Measurements from ENCODE around the gene CPT1A. TPM values are rescaled to one million over a fixed set of nuclear protein-coding genes. Genes with fewer than 3 reads are reported as not detected.

The CPT1A gene
- total RNA-seq, 1 donor from 2014 or later: 29.2 TPM

DNA sequence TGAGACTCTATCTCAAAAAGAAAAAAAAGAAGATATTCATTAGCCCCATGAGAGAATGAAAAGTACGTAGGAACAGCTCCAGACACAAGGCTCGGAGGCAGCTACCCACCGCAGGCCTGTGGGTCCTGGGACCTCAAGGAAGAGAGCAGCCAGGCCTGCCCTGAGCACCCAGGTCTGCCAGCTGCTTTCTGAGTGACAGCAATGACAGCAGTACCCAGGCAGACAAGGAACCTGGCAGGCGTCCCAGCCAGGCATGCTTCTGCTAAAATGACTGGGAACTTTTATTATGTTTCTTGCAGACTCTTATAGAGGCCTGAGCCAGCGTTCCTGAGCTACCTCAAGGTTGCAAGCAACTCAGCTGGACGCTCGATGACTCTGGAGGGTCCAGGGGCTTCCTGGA lies 31.6 kb downstream of the CPT1A start:
- DNase-seq (ENCODE audit: low read depth) (no peak), FAIRE-seq (no peak)
- Histone ChIP-seq H3K4me3 (ENCODE audit: low read depth, low read length) (no peak overlapping the region), H3K36me3 (ENCODE audit: control insufficient read depth, insufficient read depth, low read length) (peaks cover 4% of the 10 kb centered on the region), H3K27me3 (ENCODE audit: control insufficient read depth, insufficient read depth, low read length) (no peaks in the 10 kb centered on the region)
- TF ChIP-seq, protein P1, sequence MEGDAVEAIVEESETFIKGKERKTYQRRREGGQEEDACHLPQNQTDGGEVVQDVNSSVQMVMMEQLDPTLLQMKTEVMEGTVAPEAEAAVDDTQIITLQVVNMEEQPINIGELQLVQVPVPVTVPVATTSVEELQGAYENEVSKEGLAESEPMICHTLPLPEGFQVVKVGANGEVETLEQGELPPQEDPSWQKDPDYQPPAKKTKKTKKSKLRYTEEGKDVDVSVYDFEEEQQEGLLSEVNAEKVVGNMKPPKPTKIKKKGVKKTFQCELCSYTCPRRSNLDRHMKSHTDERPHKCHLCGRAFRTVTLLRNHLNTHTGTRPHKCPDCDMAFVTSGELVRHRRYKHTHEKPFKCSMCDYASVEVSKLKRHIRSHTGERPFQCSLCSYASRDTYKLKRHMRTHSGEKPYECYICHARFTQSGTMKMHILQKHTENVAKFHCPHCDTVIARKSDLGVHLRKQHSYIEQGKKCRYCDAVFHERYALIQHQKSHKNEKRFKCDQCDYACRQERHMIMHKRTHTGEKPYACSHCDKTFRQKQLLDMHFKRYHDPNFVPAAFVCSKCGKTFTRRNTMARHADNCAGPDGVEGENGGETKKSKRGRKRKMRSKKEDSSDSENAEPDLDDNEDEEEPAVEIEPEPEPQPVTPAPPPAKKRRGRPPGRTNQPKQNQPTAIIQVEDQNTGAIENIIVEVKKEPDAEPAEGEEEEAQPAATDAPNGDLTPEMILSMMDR (IDR thresholded peaks at IDR 0.05; ENCODE audit: insufficient read depth, low read length, severe bottlenecking): no peak

DNA sequence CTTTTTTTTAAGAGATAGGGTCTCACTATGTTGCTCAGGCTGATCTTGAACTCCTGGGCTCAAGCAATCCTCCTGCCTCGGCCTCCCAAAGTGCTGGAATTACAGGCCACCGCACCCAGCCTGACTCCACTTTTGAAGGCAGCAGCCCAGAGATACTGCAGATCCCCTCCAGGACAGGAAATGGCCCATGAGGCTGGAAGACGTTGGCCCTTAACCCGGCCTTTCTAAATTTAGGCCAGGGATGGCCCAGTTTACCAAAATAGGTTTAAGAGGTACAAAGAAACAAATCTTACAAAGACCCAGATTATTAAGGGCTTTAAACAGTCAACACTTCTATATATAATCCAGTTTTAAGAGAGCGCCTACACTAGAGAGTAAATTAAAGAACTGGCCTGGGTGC lies 32.2 kb downstream of the CPT1A start:
- peaks cover 2% of the 10 kb centered on the region for H3K36me3 ChIP-seq (ENCODE audit: control insufficient read depth, insufficient read depth, low read length)
- no peak for DNase-seq (ENCODE audit: low read depth)
- H3K4me3 ChIP-seq (ENCODE audit: low read depth, low read length): no peak overlapping the region
- H3K27me3 ChIP-seq (ENCODE audit: control insufficient read depth, insufficient read depth, low read length): no peaks in the 10 kb centered on the region
- TF ChIP-seq, protein P1 (IDR thresholded peaks at IDR 0.05; ENCODE audit: insufficient read depth, low read length, severe bottlenecking): no peak
- no peak for FAIRE-seq

- DNase-seq (ENCODE audit: low read depth) (no peak), FAIRE-seq (no peak)
- TF ChIP-seq, protein P1 (IDR thresholded peaks at IDR 0.05; ENCODE audit: insufficient read depth, low read length, severe bottlenecking): no peak
- Histone ChIP-seq H3K36me3 (ENCODE audit: control insufficient read depth, insufficient read depth, low read length) (peaks cover 2% of the 10 kb centered on the region), H3K27me3 (ENCODE audit: control insufficient read depth, insufficient read depth, low read length) (no peaks in the 10 kb centered on the region), H3K4me3 (ENCODE audit: low read depth, low read length) (no peak overlapping the region)
Measured at GRCh38 chr11:68808787-68809186, 32.9 kb downstream of the CPT1A start.

- H3K36me3 ChIP-seq (ENCODE audit: control insufficient read depth, insufficient read depth, low read length): peaks cover 2% of the 10 kb centered on the region
- DNase-seq (ENCODE audit: low read depth) (peak; percentile 58), FAIRE-seq (no peak)
- no peak overlapping the region for H3K4me3 ChIP-seq (ENCODE audit: low read depth, low read length)
- TF ChIP-seq, protein P1 (IDR thresholded peaks at IDR 0.05; ENCODE audit: insufficient read depth, low read length, severe bottlenecking): no peak
- H3K27me3 ChIP-seq (ENCODE audit: control insufficient read depth, insufficient read depth, low read length): no peaks in the 10 kb centered on the region
Measured at GRCh38 chr11:68806931-68807844, 34.5 kb downstream of the CPT1A start.

DNA sequence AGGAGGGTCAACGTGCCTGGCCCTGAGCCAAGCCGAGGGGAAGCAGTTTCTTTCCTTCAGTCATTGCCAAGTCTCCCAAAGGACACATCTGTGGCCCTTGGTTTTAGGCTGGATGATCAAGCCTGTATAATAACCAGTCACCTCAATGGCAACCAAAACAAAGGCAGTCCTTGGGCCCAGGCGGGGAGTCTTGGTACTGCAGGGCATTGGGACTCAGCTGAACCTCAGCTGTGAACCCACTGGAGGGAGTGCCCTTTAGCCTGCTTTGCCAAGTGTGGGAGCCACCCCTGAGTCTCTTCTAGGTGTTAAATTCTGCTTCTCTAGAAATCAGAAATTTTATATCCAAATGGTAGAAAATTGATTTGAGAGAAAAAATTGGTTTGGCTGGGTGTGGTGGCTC lies 36.9 kb downstream of the CPT1A start:
- no peak overlapping the region for H3K4me3 ChIP-seq (ENCODE audit: low read depth, low read length)
- H3K36me3 ChIP-seq (ENCODE audit: control insufficient read depth, insufficient read depth, low read length): peaks cover 1% of the 10 kb centered on the region
- no peak for DNase-seq (ENCODE audit: low read depth)
- TF ChIP-seq, protein P1 (IDR thresholded peaks at IDR 0.05; ENCODE audit: insufficient read depth, low read length, severe bottlenecking): no peak
- H3K27me3 ChIP-seq (ENCODE audit: control insufficient read depth, insufficient read depth, low read length): no peaks in the 10 kb centered on the region
- no peak for FAIRE-seq

Measured in bronchial epithelial cell (primary cell).